Tibial artery (tissue), 4 donors: ENCODE measurements around the gene UBE2G2.

Experiments
- DNase-seq, 2 donors: peaks; one replicate each; pipeline ENCODE4 v3.0.0-alpha.2; 2019
- H3K27ac ChIP-seq, 2 donors: fragments of 200-600 bp; sonication (generic) in 1 of 2; 1 replicate in 1 of 2; 2 replicates in 1 of 2; pipeline ENCODE4 v1.5.1; 2018 to 2019; ENCODE audit warnings: mild to moderate bottlenecking in 1 of 2
- H3K27me3 ChIP-seq, 2 donors: fragments of 200-600 bp; sonication (generic) in 1 of 2; one replicate each; pipeline versions ENCODE4 v1.5.1 to v1.6.0; 2016 to 2019
- H3K36me3 ChIP-seq, 3 donors: fragments of 200-600 bp; sonication (generic) in 2 of 3; one replicate each; pipeline ENCODE4 v1.5.1; 2016 to 2019; ENCODE audit warnings: mild to moderate bottlenecking in 2 of 3
- H3K4me1 ChIP-seq, 4 donors: fragments of 200-600 bp; sonication (generic) in 2 of 4; 1 replicate in 3 of 4; 2 replicates in 1 of 4; pipeline ENCODE4 v1.5.1; 2016 to 2019
- H3K4me3 ChIP-seq, 2 donors: fragments of 200-600 bp; sonication (generic) in 1 of 2; 1 replicate in 1 of 2; 2 replicates in 1 of 2; pipeline ENCODE4 v1.5.1; 2018 to 2019; ENCODE audit warnings: mild to moderate bottlenecking in 2 of 2
- H3K9me3 ChIP-seq, 3 donors: fragments of 200-600 bp; sonication (generic) in 1 of 3; one replicate each; pipeline ENCODE4 v1.5.1; 2016 to 2019
- intact Hi-C: fragments of 100-400 bp; cut with DNase I; formaldehyde crosslinking; loops from one replicate; pipeline ENCODE4 v1.15.0; 2023; ENCODE audit warnings: low total_unique reads
- TF ChIP-seq, protein P1 (sequence below), 2 experiments: fragments of 200-600 bp in 1 of 2; fragments of 450-650 bp in 1 of 2; IDR thresholded peaks; one replicate each; pipeline ENCODE4 v1.5.1; 2017 to 2019; ENCODE audit warnings: antibody characterized with exemption in 2 of 2, mild to moderate bottlenecking in 1 of 2, moderate library complexity in 1 of 2

UBE2G2 gene

DNA sequence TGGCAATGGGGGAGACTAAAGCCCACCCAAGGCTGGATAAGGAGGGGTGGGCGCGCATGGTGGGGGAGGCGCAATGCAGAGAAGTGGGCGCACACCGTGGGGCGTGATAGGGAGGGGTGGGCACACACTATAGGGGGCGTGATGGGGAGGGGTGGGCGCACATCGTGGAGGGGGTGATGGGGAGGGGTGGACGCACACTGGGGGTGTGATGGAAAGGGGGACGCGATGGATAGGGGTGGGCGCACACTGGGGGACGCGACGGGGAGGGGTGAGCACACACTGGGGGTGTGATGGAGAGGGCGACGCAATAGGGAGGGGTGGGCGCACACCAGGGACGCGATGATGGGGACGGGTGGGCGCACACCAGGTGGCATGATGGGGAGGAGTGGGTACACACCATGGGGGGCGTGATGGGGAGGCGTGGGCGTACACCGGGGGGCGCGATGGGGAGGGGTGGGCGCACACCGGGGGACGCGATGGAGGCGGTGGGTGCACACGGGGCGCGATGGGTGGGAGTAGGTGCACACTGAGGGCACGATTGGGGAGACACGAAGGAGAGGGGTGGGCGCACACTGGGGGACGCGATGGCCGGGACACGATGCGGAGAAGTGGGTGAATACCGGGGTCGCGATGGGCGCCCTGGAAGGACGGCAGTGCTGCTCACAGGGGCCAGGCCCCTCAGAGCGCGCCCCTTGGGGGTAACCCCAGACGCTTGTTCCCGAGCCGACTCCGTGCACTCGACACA lies 15.3 kb upstream of the UBE2G2 start:
- H3K4me1 ChIP-seq = peaks cover 0 to 25% (median 20%) of the 10 kb centered on the region in 4 donors
- no peaks in the 10 kb centered on the region for H3K27me3 ChIP-seq
- TF ChIP-seq, protein P1, sequence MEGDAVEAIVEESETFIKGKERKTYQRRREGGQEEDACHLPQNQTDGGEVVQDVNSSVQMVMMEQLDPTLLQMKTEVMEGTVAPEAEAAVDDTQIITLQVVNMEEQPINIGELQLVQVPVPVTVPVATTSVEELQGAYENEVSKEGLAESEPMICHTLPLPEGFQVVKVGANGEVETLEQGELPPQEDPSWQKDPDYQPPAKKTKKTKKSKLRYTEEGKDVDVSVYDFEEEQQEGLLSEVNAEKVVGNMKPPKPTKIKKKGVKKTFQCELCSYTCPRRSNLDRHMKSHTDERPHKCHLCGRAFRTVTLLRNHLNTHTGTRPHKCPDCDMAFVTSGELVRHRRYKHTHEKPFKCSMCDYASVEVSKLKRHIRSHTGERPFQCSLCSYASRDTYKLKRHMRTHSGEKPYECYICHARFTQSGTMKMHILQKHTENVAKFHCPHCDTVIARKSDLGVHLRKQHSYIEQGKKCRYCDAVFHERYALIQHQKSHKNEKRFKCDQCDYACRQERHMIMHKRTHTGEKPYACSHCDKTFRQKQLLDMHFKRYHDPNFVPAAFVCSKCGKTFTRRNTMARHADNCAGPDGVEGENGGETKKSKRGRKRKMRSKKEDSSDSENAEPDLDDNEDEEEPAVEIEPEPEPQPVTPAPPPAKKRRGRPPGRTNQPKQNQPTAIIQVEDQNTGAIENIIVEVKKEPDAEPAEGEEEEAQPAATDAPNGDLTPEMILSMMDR (IDR thresholded peaks at IDR 0.05) = no peak
- peaks cover 0 to 18% (median 8%) of the 10 kb centered on the region in 3 donors for H3K36me3 ChIP-seq
- H3K9me3 ChIP-seq = peaks cover 0 to 14% (median 12%) of the 10 kb centered on the region in 3 donors
- intact Hi-C loops = loop anchor here (5.0 to 10.0 kb wide), 2 partner anchors 55 to 108 kb away; partner anchors contain the start of genes ITGB2 and PTTG1IP
- no peak for DNase-seq
- peak overlapping the region; percentile 67 to 85 for H3K4me3 ChIP-seq
- peak overlapping the region; percentile 77 to 86 for H3K27ac ChIP-seq

DNA sequence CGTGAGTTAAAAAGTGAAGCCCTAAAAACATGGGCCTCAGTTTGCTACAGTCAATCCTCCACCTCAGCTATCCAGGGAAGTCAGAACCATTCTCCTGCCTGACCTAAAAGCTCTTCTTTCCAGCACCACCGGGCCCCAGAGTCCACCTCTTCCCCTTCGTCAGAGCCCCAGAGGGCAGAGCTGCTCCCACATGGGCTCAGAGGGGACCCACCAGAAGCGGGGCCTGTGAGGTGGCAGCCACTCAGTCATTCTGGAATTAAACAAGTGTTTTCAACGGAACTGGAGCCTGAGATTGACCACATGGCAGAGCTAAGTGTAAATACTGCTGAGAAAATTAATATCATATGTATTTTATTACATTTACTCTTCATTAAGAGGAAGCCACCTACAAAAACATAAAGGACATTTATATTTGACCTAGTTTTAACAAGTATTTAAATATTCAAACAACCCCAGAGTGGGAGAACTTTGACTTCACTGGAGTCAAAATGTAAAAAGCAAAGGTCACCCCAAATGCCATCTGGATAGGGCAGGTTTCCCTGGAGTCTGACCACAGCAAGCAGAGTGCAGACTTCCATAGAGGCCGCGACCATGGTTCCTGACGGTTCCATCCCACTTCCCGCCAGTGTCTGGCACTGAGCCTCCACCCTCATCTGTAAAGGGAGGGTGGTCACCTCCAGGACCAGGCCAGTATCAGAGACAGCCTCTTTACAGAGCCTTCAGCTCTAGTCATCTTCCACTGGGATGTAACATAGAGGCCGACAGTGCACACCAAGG lies 14.4 kb upstream of the UBE2G2 start:
- Histone ChIP-seq H3K4me1 (peaks cover 0 to 25% (median 20%) of the 10 kb centered on the region in 4 donors), H3K27ac (no peak overlapping the region), H3K4me3 (no peak overlapping the region), H3K9me3 (peaks cover 0 to 7% (median 3%) of the 10 kb centered on the region in 3 donors), H3K27me3 (no peaks in the 10 kb centered on the region), H3K36me3 (peaks cover 0 to 21% (median 8%) of the 10 kb centered on the region in 3 donors)
- TF ChIP-seq, protein P1 (IDR thresholded peaks at IDR 0.05) = no peak
- DNase-seq = no peak
- intact Hi-C loops = loop anchor here (5.0 to 10.0 kb wide), 2 partner anchors 56 to 109 kb away; partner anchors contain the start of genes ITGB2 and PTTG1IP

DNA sequence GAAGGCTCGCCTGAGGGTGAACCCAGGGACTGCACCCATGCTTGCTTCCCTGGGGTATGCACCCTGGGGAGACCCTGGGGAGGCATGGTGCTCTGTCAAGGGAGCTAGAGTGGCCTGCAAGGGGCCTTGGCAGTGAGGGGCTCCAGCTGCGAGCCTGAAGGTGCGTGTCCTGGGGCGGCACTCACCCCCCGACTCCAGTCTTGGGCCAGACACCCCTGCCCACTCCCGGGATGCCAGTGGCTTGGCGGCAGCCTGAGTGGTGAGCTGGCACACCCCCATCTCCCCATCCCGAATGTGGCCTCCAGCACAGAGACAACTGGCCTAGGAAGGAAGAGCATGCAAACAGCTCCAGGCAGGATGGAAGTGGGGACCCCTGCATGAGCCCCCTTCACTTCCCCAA lies 13.6 kb upstream of the UBE2G2 start:
- Histone ChIP-seq H3K4me3 (no peak overlapping the region), H3K4me1 (peaks cover 0 to 25% (median 20%) of the 10 kb centered on the region in 4 donors), H3K27me3 (no peaks in the 10 kb centered on the region), H3K9me3 (peaks cover 0 to 7% (median 0%) of the 10 kb centered on the region in 3 donors), H3K27ac (no peak overlapping the region), H3K36me3 (peaks cover 0 to 30% (median 12%) of the 10 kb centered on the region in 3 donors)
- intact Hi-C loops = loop anchor here (5.0 to 10.0 kb wide), 2 partner anchors 57 to 110 kb away; partner anchors contain the start of genes ITGB2 and PTTG1IP
- no peak for DNase-seq
- TF ChIP-seq, protein P1 (IDR thresholded peaks at IDR 0.05) = no peak

DNA sequence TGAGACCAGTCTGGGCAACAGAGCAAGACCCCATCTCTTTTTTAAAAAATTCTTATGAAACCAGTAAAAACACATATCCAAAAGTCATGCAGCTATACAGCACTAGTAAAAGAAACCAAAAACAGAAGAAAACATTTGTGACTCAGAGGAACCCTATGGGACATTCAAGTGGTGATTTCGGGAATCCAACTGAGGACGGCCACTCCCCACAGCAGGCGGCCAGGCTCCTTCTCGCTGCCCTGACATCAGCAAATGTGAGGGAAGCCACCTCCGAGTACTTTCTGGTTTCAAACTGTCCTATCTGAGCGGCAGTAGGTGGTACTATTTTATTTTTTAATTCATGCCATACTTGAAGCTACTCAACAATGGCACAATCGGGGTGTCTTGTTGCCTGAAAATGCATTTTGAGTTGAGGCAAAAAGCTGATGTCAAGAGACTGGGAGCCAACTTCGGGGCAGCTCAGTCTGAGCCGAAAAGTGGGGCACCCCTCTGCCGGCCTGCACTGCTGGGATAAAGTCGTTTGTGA lies 12.9 kb upstream of the UBE2G2 start:
- Histone ChIP-seq H3K27ac (no peak overlapping the region), H3K4me3 (no peak overlapping the region), H3K27me3 (no peaks in the 10 kb centered on the region), H3K4me1 (peaks cover 0 to 25% (median 20%) of the 10 kb centered on the region in 4 donors), H3K36me3 (peaks cover 0 to 36% (median 18%) of the 10 kb centered on the region in 3 donors), H3K9me3 (peaks cover 0 to 5% (median 0%) of the 10 kb centered on the region in 3 donors)
- intact Hi-C loops = loop anchor here (5.0 to 10.0 kb wide), 2 partner anchors 58 to 110 kb away; partner anchors contain the start of genes ITGB2 and PTTG1IP
- TF ChIP-seq, protein P1 (IDR thresholded peaks at IDR 0.05) = no peak
- no peak for DNase-seq

DNA sequence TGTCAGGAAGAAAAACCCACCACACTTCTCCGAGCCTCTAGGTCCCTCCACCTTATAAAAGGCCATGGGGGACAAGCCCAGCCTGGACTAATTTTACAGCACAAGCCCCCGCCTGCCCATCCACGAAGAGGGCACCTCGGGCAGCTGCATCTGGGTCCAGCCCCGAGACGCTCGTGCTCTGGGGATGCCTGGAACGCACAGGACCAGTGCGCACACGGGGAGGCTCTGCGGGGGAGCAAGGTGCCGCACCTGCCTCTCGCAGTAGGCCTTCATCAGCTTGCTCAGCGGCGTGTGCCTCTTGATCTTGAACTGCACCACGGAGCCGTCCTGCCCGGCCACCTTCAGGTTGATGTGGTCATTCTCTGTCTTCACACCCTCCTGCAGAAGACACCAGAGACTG lies 12.1 kb upstream of the UBE2G2 start:
- Histone ChIP-seq H3K4me3 (no peak overlapping the region), H3K4me1 (peaks cover 0 to 23% (median 19%) of the 10 kb centered on the region in 4 donors), H3K27ac (no peak overlapping the region), H3K36me3 (peaks cover 0 to 45% (median 25%) of the 10 kb centered on the region in 3 donors), H3K27me3 (no peaks in the 10 kb centered on the region), H3K9me3 (no peaks in the 10 kb centered on the region)
- no peak for DNase-seq
- TF ChIP-seq, protein P1 (IDR thresholded peaks at IDR 0.05) = no peak
- intact Hi-C loops = loop anchor here (10.0 kb wide), 1 partner anchor 111 kb away; the partner anchor contains the start of gene ITGB2
